HFFc6 (cell line): Measurements from ENCODE around the gene SOX11. TPM values are rescaled to one million over a fixed set of nuclear protein-coding genes. Genes with fewer than 3 reads are reported as not detected.

Experiments used
- DNase-seq: peaks from one replicate; pipeline ENCODE4 v3.0.0-alpha.2; 2018
- H3K27ac Mint-ChIP-seq: 2 replicates; pipeline ENCODE4 v1.8.0; 2020; ENCODE audit warnings: mild to moderate bottlenecking, mixed read lengths
- H3K27me3 Mint-ChIP-seq: 2 replicates; pipeline ENCODE4 v1.8.0; 2021; ENCODE audit warnings: mild to moderate bottlenecking, moderate library complexity, mixed read lengths; ENCODE audit not compliant: insufficient read depth
- H3K36me3 Mint-ChIP-seq: 2 replicates; pipeline ENCODE4 v1.8.0; 2021; ENCODE audit warnings: low read depth, mixed read lengths
- H3K4me1 Mint-ChIP-seq: 2 replicates; pipeline ENCODE4 v1.8.0; 2020; ENCODE audit warnings: low read depth, mixed read lengths
- H3K4me3 Mint-ChIP-seq: 2 replicates; pipeline ENCODE4 v1.8.0; 2020; ENCODE audit warnings: mild to moderate bottlenecking, moderate library complexity, mixed read lengths
- H3K9me3 Mint-ChIP-seq: 2 replicates; pipeline ENCODE4 v1.8.0; 2020; ENCODE audit warnings: mild to moderate bottlenecking, mixed read lengths
- total RNA-seq, 6 experiments: library from RNA; stranded (reverse); fragmentation: NEBNext Ultra II Directional; extraction: Animal tissue kit (Norgen Biotek cat#: 25700); gene quantifications; 2 replicates in 1 of 6; 3 replicates in 5 of 6; pipeline ENCODE4 v1.2.3, GENCODE V29; 2021
- TF ChIP-seq, protein P1 (sequence below): fragments of 200-600 bp; sonication (generic); IDR thresholded peaks from 2 replicates; pipeline ENCODE4 v1.5.0; 2021; ENCODE audit warnings: antibody characterized with exemption, mild to moderate bottlenecking

The SOX11 gene
- total RNA-seq, 6 experiments from 2014 or later: not detected

DNA sequence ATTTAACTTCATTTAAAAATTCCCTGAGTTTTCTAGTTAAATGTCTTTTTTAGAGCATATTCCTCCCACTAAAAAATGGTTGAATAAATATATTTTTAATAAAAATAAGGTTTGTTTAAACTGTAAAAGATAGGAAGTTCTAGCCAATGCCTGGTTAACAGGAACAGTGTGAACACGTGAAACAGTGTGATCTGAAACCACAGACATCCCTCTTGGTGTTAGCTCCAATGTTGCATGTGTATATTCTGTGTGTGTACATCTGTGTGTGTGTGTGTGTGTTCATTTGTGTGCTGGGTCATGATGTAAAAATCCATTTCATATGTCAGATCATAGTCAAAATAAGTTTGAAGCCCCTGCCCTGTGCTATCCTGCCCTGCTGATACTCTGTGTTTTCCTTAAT, 6.1 kb upstream of the SOX11 start:
- no peak for DNase-seq
- no peak overlapping the region for H3K27ac Mint-ChIP-seq
- H3K9me3 Mint-ChIP-seq: peaks cover 51% of the 10 kb centered on the region
- peaks cover 5% of the 10 kb centered on the region; the same call in 1 of the 2 replicates for H3K36me3 Mint-ChIP-seq
- TF ChIP-seq, protein P1, sequence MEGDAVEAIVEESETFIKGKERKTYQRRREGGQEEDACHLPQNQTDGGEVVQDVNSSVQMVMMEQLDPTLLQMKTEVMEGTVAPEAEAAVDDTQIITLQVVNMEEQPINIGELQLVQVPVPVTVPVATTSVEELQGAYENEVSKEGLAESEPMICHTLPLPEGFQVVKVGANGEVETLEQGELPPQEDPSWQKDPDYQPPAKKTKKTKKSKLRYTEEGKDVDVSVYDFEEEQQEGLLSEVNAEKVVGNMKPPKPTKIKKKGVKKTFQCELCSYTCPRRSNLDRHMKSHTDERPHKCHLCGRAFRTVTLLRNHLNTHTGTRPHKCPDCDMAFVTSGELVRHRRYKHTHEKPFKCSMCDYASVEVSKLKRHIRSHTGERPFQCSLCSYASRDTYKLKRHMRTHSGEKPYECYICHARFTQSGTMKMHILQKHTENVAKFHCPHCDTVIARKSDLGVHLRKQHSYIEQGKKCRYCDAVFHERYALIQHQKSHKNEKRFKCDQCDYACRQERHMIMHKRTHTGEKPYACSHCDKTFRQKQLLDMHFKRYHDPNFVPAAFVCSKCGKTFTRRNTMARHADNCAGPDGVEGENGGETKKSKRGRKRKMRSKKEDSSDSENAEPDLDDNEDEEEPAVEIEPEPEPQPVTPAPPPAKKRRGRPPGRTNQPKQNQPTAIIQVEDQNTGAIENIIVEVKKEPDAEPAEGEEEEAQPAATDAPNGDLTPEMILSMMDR: no peak
- H3K27me3 Mint-ChIP-seq: peaks cover 1% of the 10 kb centered on the region
- no peaks in the 10 kb centered on the region for H3K4me1 Mint-ChIP-seq
- no peak overlapping the region for H3K4me3 Mint-ChIP-seq

- TF ChIP-seq, protein P1: no peak
- Mint-ChIP-seq H3K36me3 (peaks cover 5% of the 10 kb centered on the region; the same call in 1 of the 2 replicates), H3K27ac (no peak overlapping the region), H3K9me3 (peaks cover 49% of the 10 kb centered on the region), H3K4me1 (no peaks in the 10 kb centered on the region), H3K27me3 (peaks cover 1% of the 10 kb centered on the region), H3K4me3 (no peak overlapping the region)
- no peak for DNase-seq
Observed at GRCh38 chr2:5686536-5686935, 5.6 kb upstream of the SOX11 start.

DNA sequence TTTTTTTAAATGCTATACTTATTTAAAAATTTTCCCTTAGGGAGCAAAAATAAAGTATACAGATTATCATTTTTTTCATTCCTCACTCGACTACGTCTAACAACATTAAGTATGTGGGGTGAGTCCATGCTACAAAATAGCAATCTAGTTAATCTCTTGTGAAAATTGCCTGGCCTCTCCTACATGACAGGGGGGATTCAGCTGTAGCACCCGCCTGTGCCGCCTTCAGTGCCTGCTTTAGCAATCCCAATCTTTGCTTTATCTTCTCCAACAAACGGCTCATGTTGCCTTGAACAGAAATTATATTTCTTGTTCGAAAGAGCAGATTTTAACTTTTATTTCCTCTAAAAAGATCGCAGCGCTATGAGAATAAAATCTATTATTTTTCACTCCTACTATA, 2.4 kb upstream of the SOX11 start:
- DNase-seq: no peak
- Mint-ChIP-seq H3K9me3 (peaks cover 29% of the 10 kb centered on the region), H3K27ac (no peak overlapping the region), H3K4me3 (no peak overlapping the region), H3K4me1 (no peaks in the 10 kb centered on the region), H3K36me3 (peaks cover 5% of the 10 kb centered on the region; the same call in 1 of the 2 replicates), H3K27me3 (peaks cover 4% of the 10 kb centered on the region)
- TF ChIP-seq, protein P1: no peak

DNA sequence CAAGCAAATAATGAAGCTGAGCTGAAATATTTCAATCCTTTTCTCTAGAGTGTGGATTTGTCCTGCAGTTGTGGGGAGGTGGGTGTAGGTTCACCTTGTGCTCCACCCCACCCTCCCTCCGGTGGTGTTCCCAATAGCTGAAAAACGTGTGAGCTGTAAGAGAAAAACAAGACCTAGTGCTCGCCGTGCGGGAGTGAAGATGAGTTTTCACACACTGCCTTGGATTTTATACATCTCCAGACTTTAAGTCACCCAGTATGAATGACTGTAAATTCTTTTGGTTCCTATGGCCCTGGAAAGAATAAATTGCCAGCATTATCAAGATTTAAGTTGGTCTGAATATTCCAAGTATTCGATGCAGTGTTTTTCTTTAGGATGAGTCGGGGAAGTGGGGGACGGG, 1.9 kb upstream of the SOX11 start:
- peaks cover 4% of the 10 kb centered on the region for H3K27me3 Mint-ChIP-seq
- peaks cover 27% of the 10 kb centered on the region for H3K9me3 Mint-ChIP-seq
- no peak overlapping the region for H3K4me3 Mint-ChIP-seq
- no peak for DNase-seq
- H3K36me3 Mint-ChIP-seq: peaks cover 5% of the 10 kb centered on the region; the same call in 1 of the 2 replicates
- TF ChIP-seq, protein P1: no peak
- no peaks in the 10 kb centered on the region for H3K4me1 Mint-ChIP-seq
- H3K27ac Mint-ChIP-seq: no peak overlapping the region

- H3K9me3 Mint-ChIP-seq: peaks cover 26% of the 10 kb centered on the region
- no peak for DNase-seq
- H3K27ac Mint-ChIP-seq: no peak overlapping the region
- peaks cover 4% of the 10 kb centered on the region for H3K27me3 Mint-ChIP-seq
- H3K4me3 Mint-ChIP-seq: no peak overlapping the region
- TF ChIP-seq, protein P1: no peak
- no peaks in the 10 kb centered on the region for H3K4me1 Mint-ChIP-seq
- H3K36me3 Mint-ChIP-seq: peaks cover 5% of the 10 kb centered on the region; the same call in 1 of the 2 replicates
Observed at GRCh38 chr2:5690718-5691220, 1.4 kb upstream of the SOX11 start.
